D721Med (cell line): ENCODE data around the gene IGSF3.

Experiments used
- DNase-seq: peaks from one replicate; pipeline ENCODE4 v3.0.0; 2011; ENCODE audit warnings: low spot score; ENCODE audit not compliant: insufficient read length
- FAIRE-seq: peaks from 2 replicates; lab custom pipeline; 2011; peaks lifted over from hg19 to GRCh38; lab: Jason Lieb, UNC
- CTCF ChIP-seq: IDR thresholded peaks from 2 replicates; pipeline ENCODE4 v1.5.1; 2012; ENCODE audit warnings: mild to moderate bottlenecking, control low read depth; ENCODE audit not compliant: insufficient read depth; ENCODE audit errors: missing control alignments

Gene IGSF3

DNA sequence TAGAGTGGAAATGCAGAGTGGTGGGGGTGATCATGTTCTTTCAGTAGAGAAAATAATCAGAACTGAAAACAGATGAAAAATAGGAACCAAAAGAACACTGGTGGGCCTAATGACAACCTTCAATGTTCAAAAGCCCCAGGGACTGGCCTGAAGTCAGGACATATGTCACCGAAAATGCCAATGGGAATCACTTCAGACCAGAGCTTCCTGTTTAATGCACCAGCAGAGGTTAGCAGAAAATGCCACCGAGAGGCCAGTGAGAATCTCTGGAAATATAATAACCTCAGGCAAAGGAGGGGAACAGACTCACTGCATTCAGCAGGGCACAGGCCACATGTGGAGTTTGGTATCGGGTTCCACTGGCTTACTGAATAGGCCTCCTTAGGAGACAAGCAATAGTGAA lies 80.8 kb downstream of the IGSF3 start:
- FAIRE-seq, result no peak
- DNase-seq, result no peak

DNA sequence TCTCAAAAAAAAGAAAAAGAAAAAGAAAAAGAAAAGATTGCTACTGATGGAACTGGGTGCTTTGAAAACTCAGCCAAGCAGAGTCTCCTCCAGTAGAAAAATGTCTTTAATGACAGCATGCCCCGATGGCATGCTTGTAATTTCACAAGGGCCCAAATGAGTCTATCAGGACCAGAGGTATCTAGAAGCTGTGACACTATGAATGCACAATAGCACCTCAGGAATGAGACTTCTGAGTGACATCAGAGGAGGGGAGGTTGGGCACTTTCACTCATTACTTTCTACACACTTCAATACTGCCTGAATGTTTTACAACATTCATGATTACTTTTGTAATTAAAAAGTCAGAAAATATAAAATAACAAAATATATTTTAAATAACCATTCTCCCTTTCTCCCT lies 81.6 kb downstream of the IGSF3 start:
- FAIRE-seq (no peak), DNase-seq (no peak)
- no peak for TF ChIP-seq CTCF

More for the DNA sequence above, 80.8 kb downstream of the IGSF3 start:
- TF ChIP-seq CTCF, result no peak

DNA sequence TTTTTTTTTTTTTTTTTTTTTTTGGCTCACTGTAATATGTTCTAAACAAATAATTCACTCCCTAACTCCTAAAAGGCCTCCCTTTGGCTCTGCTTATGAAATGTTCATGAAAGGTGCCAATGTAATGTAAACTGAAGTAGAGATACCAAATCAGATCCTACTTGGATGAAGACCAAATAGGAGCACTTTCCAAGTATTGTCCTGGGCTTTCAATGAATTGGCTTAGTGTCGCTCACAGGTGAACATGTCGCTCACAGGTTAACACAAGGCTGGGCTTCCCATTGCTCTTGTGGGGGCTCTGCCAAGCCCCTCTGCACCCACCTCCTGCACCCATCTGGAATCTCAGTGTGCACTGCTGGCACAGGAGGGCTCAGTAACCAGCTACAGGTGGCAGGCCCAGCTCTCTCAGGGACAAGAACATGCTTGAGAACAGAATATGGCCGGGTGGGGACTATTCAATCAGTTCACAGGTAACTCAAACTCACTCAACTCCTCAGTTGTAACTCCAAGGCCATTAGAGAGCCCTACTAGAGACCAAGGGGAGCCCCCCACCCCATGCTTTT lies 86.1 kb downstream of the IGSF3 start:
- no peak for TF ChIP-seq CTCF
- DNase-seq (no peak), FAIRE-seq (no peak)

GRCh38 chr1:116580446-116581322 lies 86.8 kb downstream of the IGSF3 start:
- DNase-seq (no peak), FAIRE-seq (no peak)
- no peak for TF ChIP-seq CTCF

GRCh38 chr1:116579259-116579875 lies 88.2 kb downstream of the IGSF3 start:
- FAIRE-seq (no peak), DNase-seq (no peak)
- TF ChIP-seq CTCF, result no peak

- FAIRE-seq, result no peak
- no peak for TF ChIP-seq CTCF
Observed at GRCh38 chr1:116578581-116578980, 89.0 kb downstream of the IGSF3 start.

More at GRCh38 chr1:116578581-116578980, 89.0 kb downstream of the IGSF3 start:
- DNase-seq, result no peak
